ENCODE measurements around the gene SPR.

Gene SPR

DNA sequence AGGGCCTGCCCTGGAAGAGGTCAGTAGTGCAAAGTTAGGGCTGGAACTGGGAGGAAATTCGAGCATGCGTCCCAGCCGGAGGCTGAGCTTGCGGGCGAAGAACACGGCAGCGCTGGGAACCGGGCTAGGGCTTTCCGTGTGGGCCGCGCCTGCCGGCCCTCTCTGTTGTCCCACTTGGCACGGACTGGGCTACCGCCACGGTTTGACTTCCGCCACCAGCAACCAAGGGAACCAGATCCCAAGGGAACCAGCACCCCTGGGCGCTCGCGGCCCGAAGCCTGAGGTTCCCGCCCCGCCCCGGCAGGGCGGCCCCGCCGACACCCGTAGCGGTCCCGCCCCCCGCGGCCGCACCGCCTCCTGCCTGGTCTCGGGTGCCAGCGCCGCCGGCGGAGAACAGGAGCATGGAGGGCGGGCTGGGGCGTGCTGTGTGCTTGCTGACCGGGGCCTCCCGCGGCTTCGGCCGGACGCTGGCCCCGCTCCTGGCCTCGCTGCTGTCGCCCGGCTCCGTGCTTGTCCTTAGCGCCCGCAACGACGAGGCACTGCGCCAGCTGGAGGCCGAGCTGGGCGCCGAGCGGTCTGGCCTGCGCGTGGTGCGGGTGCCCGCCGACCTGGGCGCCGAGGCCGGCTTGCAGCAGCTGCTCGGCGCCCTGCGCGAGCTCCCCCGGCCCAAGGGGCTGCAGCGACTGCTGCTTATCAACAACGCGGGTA is at the start of gene SPR:
Gene SPR, plus strand, starts transcription at position 377 of the 708 bp plus-strand sequence. Its CDS starts 25 bp downstream, at position 402.
- peak; percentile 30 for DNase-seq (ENCODE audit: low spot score)

DNA sequence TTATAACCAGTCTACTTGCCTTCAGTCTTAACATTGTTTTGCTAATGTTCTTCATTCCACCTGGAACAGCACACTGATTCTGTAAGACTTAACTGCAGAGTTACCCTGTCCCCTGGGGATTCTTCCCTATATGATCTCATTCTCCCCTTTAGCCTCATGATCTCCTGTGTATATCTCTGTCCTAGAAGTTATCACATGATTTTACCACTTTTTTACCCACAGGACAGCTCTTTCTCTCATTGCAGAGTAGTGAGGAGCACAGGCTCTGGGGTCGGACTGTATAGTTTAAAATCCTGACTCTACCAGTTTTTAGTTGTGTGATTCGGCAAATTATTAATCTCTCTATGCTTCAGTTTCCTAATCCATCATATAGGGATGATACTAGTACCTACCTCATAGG is 47.1 kb upstream of the SPR start:
- DNase-seq (ENCODE audit: low spot score), result no peak

DNA sequence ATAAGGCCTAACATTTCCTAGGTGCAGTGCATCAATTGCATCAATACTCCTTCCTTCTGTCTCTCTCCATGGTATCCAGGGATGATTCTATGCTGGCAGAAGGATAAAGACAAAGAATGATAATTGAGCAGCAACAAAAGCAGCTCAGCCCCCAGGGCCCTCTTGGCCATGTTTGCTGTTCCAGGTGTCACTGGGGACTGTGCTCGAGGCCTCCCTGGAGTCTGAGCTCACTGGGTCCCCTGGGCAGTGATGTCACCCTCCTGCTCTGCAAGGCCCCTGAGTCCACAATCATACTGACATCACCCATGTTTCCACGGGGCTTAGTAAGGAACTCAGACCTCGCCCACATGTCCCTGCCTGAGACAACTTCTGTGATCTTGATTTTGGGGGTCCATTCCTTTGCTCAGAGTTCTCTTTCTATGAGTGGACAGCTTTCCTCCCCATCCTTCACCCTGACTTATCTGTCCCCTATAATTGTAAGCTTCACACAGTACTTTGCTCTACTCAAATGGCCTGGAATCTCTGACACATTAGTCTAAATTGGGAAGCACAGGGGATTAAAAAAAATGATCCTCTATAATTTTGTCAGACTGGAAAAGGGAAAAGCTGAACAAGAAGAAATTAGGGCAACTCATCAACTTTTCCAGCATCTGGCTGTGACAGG is 45.6 kb upstream of the SPR start:
- no peak for DNase-seq (ENCODE audit: low spot score)

DNA sequence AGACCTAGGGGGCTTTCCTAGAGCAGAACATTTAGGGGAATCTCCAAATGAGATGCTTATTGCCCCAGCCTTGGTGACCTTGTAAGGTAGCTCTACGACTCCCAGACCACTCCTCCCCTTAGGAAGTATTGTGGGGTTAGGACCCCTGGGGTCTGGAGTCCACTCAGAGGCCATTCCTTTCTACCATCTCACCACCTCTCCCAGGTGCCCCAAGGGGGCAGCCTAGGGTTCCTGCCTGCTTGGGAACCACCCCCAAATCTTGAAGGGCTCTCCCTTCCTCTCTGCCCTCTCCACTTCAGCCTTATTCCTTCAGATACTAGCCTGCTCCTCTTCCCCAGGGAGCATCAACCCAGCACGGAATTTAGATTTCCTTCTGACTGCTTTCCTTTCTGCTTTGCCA is 43.9 kb upstream of the SPR start:
- DNase-seq (ENCODE audit: low spot score), result no peak

DNA sequence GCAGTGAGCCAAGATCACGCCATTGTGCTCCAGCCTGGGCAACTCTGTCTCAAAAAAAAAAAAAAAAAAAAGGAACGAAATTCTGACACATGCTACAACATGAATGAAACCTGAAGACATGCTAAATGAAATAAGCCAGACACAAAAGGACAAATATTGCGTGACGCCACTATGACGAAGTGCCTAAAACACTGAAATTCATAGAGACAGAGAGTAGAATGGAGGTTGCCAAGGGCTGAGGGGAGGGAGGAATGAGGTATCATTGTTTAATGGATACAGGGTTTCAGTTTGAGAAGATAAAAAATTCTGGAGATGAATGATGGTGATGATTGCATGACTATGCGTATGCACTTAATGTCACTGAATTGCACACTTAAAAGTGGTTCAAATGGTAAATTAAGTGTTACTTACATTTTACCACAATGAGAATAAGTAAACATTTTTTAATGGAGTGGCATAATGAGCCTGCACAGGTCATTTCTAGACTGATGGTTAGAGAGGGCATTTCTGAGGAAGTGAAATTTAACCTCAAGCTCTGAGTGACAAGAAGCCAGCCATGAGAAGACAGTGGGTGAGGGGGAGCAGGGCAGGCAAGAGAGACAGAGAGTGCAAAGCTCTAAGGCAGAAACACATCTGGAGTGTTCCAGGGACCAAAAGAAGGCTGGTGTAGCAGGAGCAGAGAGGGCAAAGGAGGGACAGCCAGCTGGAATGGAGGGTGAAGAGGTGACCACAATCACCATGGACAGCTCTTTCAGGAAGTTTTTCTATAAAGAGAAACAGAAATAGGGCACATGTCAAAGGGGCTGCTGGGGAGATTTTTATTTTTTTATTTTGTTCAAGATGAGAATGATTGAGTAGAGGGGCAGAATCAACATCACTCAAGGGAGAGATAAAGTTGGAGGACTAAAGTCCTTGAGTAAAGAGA is 40.8 kb upstream of the SPR start:
- DNase-seq (ENCODE audit: low spot score), result no peak

DNA sequence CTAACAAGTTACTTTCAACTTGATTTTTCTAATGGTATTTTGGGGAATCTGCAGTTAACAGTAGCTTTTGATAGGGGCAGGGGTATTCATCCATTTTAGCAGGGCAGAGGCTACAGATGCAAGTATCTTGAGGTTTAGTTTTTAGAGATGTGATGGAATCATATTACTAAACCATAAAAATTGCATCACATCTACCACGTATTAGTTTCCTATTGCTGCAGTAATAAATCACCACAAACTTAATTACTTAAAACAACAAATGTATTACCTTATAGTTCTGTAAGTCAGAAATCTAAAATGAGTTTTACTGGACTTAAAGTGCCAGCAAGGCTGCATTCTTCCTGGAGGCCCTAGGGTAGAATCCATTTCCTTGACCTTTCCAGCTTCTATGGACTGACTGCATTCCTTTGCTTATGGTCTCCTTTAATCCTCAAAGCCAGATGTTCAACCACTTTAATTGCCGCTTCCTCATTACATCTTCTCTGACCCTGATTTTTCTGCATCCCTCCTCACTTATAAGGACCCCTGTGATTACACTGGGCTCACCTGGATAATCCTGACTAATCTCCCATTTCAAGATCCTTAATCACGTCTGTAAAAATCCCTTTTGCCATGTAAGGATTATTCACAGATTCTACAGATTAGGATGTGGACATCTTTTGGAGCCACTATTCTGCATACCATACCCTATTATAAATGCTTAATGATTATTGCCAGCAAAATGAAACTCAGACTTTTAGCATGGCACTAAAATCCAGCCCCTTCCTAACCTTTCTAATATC is 39.5 kb upstream of the SPR start:
- no peak for DNase-seq (ENCODE audit: low spot score)

DNA sequence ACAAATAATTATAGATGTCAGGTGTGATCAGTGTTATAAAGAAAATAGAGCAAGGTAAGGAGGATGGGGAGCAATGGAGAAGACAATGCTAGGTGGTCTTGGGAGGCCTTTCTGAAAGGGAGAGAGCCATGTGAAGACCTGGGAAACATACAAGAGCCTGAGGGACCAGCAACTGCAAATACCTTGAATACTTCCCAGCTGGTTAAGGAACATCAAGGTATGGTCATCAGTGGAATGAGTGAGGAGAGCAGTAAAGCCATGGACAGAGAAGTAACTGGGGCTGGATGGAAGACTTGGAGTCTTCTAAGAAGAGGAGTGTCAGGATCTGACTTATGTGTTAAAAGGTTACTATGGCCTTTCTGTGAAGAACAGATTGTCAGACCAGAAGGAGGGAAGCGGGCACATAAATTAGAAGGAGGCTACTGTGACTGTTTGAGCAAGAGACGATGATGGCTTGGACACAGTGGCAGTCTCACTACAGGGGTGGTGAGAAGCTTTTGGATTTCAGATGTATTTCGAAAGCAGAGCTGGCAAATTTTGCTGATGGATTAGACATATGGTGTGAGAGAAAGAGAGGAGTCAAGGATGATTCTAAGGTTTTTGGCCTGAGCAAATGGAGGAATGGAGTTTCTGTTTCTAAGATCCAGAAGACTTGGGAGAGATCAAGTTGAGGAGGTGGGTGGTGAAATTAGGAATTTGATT is 38.6 kb upstream of the SPR start:
- no peak for DNase-seq (ENCODE audit: low spot score)

DNA sequence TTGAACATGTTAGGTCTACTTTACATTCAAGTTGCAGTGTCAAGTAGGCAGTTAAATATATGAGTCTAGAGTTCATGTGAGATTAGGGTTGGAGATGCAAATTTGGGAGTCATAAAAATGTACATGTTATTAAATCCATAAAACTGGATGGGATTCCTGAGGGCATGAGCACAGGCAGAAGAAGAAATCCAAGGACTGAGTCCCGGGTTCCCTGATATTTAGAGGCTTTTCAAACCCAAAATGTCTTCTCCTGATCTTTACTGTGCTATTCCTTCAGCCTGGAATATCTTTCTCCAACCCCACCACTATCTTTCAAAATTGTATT is 38.1 kb upstream of the SPR start:
- no peak for DNase-seq (ENCODE audit: low spot score)

DNA sequence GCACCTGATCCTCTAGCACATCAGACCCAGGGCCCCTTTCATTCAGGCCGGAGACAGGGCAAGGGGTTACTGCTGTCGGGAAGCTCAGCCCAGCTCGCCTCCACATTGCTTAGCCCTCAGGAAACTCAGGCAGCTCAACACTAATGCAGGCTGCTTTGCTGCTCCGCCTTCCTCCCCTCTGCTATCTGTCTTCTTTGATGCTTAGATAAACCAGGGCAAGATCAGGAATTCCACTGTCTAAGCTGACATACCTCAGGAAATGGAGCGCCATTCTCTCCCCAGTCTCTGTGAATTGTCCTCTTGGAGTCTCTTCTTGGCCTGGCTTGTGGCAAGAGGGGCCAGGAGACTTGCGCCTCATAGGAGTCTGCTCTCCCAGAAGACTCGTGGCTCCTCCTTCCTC is 35.9 kb upstream of the SPR start:
- no peak for DNase-seq (ENCODE audit: low spot score)

DNA sequence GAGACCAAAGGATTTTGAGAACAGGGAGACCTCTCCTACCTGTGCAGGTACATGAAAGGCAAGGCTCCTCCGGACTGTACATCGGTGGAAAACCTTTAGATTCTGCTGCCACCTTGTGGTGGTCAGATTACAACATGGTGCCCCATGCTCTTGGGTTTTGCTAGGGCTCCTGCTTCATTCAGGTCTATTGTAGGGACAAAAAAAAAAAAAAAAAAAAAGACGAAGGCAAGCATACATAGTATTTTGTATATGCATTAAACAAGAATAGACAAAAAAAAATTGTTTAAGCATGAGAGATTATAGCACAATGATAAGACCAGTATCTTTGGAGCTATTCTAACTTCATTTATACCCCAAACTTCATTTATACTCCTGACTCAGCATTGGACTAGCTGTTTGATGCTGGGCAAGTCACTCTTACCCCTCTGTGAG is 27.4 kb upstream of the SPR start:
- DNase-seq (ENCODE audit: low spot score), result peak; percentile 25

DNA sequence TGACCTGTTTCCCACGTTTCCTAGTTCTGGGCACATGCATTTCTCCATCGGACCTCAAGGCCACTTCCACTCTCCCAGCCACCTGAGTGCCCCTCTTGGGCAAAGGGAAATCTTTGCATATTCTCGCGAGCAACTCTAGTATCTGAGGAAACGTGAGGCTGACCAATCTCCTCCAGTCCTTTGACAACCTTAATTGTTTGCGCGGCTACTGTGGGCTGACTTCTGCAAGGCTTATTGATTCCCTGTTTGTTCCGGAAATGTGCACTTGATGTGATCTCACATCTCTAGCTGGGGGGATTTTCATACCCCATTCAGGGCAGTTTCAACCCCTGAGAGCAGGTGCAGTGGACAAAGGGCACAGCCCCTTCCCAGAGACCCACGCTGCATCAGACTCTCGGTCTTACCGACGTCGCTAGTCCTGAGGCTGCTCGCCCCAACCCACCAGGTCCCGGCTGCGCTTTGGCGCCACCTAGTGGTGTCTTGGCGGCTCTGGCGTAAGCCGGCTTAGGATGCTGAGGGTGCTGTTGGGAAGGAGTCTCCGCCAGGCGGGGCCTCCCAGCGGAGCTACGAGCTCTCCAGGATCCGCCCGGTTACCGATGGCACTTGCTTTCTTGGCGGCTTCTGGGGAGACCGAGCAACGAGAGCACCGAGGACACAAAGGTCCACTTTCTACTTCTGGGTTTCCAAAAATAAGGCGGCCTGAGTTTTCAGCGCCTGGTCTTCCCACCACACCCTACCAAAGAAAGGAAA is 24.8 kb upstream of the SPR start:
- DNase-seq (ENCODE audit: low spot score), result peak; percentile 77

DNA sequence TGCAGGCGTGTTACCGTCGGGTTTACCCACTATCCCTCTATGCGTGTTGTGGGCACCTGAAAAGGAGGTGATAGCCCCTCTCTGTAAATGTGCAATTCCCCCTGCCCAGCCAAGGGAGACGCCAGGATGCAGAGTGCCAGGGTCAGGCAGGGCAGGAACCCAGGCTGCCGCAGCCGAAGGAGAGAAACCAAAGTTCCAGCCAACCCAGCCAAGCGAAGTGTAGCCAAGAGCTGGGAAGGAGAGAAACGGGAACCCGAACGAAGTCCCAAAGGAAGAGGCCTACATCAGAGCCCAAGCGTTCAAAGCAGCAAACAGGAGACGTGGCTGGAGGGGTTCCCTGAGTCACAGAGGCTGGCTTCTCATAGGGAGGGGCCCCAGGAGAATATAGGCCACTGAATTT is 24.2 kb upstream of the SPR start:
- no peak for DNase-seq (ENCODE audit: low spot score)

DNA sequence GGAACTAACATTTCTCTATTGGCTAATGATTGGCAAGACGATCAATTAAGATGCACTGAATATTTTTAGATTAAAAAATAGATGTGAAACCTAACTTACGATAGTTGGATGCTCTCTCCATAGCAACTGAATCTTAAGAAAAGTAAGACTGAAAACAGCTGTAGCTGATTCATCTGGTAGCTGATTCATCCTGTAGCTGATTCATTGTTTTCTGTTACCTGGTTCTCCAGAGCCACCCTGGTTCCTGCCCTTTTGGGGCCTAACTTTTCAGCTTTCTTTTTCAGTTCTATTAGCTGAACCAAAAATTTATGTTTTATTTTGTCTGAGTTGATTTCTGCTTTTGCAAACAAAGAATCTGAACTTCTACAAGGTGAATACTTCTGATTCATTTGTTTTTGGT is 22.7 kb upstream of the SPR start:
- peak; percentile 37 for DNase-seq (ENCODE audit: low spot score)

DNA sequence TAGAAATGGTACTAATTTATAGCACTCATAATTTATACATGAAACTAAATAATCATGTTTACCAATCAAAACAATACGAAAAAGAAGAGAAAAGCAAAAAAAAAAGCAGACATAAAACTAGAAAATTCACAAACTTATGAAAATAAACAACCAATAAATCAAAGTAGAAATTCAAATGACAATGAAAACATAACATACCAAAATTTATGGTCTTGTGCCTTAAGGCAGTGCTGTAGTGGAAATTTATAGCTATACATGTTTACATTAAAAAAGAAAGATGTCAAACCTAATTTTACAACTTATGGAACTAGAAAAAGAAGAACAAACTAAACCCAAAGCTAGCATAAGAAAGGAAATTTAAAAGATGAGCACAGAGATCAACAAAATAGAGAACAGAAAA is 16.1 kb upstream of the SPR start:
- DNase-seq (ENCODE audit: low spot score), result no peak

DNA sequence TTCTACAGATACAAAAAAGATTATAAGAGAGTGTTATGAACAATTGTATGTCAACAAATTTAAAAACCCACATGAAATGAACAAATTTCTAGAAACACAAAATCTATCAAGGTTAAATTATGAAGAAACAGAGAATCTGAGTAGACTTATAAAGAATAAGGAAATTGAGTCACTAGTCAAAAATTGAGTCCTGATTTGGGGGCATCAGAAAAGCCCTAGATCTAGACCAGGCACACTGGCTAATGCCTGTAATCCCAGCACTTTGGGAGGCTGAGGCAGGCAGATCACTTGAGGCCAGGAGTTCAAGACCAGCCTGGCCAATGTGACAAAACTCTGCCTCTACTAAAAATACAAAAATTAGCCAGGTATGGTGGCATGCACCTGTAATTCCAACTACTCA is 15.3 kb upstream of the SPR start:
- DNase-seq (ENCODE audit: low spot score), result no peak

DNA sequence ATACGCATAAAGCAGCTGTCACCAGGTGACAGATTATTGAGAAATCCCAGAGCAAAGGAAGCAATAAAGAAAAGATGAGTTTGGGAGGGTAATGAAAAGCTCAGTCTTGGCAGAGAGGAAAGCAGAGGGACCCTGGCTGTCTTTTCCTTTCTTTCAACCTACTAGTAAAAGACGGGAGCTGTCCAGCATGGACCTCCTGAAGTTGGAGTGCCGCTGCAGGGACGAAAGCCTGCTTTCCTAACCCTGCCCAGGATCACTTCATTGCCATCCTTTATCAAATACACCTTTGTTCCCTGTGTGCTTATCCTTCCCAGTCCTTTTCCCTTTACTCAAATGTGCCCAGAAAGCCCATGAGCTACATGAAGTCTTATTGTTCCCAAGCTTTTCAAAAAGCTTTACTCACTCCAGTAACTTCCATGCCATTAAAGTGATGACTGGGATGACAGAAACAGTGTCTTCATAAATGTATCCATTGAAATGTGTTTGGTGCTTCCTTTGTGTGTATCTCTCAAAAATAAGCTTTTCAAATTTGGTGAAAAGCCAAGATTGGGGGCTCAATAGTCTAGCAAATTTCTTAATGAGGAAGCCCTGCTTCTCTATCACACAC is 3.7 kb upstream of the SPR start:
- DNase-seq (ENCODE audit: low spot score), result peak; percentile 21

DNA sequence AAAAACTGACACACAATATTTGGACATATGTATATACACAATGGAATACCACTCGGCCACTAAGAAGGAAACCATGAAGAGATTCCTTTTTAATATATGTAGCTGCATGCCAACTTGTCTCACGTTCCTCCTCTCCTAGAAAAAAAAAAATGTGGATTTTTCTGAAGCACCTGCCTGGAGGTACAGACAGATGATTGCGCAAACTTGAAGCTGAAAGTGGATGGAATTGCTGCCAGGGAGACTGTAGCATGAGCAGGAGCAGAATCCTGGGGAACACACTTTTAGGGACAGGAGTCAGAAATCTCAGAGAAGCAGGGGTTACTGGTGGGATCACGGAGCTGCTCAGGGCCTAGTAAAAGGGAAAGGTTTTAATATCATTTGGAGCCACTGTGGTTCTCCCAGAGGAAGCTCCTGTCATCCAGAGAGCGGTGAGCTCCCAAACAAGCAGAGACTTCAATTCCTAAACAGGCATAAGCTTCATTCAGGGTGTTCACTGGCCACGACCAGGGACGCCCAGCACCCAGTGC is 640 bp upstream of the SPR start:
- peak; percentile 5 for DNase-seq (ENCODE audit: low spot score)

DNA sequence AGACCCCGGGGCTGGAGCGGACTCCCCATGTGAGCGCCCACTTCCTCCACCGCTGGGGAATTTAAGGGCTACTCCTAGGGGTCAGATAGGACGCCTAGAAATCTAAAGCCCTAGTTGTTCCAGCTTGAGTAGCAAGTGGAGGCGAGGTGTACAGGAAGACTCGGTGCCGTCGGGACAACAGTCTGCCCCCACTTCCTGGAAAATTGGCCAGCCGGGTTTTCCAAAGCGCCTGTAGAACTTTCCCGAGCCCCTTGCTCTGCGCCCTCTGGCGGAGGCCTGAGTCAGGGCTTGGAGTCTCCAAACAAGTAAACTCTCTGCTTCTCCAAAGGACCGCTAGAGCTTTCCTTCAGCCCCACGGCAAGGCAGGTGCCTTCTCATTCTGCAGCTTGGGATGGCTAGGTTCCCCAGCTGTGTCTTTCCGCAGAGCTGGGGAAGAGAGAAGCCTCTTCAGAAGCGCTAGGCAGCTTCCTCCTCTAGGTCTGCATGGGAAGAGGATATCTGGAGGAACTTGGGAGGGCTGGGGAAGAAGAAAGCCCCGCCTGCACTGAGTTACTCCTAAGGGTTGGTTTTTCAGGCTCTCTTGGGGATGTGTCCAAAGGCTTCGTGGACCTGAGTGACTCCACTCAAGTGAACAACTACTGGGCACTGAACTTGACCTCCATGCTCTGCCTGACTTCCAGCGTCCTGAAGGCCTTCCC is 681 bp downstream of the SPR start:
- DNase-seq (ENCODE audit: low spot score), result peak; percentile 92

DNA sequence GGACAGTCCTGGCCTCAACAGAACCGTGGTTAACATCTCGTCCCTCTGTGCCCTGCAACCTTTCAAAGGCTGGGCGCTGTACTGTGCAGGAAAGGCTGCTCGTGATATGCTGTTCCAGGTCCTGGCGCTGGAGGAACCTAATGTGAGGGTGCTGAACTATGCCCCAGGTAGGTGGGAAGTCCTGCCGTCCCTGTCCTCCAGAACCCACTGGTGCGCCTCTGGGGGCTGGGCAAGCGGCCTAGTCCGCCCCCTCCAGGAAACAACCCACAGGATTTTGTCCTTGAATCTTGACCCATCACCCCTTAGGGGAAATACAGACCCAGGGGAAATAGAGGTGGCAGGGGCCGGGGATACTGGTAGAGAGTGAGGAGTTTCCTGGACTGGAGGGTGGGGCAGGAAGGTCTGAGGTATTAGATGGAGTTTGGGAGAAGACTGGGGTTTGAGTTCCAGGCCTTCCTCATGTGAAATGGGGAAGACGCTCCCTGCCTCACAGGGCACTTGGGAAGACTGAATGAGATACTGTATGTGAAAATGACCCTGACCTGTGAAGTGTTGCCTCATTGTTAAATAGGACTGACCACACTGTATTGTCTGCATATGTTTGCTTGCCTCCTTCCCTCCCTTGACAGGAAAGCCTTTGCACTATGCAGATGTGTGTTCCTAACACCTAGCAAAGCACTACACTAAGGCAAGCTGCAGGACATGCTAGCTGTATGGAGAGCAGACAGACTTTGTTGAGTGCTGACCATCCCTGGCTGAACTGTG is 1.4 kb downstream of the SPR start:
- no peak for DNase-seq (ENCODE audit: low spot score)
